OCI-LY3 (cell line): ENCODE measurements around the gene MEAF6.

Source experiments
- CTCF ChIP-seq: fragments of 200-600, 300-600 bp; sonication (generic); IDR thresholded peaks from 2 replicates; pipeline ENCODE4 v1.5.1; 2014; ENCODE audit warnings: antibody characterized with exemption, low read length, low read depth
- EZH2phosphoT487 ChIP-seq: fragments of 200-600 bp; shearing (Covaris generic); IDR thresholded peaks from 2 replicates; pipeline ENCODE4 v1.6.1; 2018; ENCODE audit warnings: antibody characterized with exemption, mixed run types, low read depth

- no peak for TF ChIP-seq CTCF
- TF ChIP-seq EZH2phosphoT487: no peak
These were observed 37.2 kb downstream of the MEAF6 start for GRCh38 chr1:37477198-37477931.
